ENCODE results near the gene MCU. TPM values are rescaled to one million over a fixed set of nuclear protein-coding genes. Genes with fewer than 3 reads are reported as not detected.

MCU gene
- polyA plus RNA-seq, 1 of the 3 experiments (the other 2 are of a cell fraction), result 20.6 TPM

- Histone ChIP-seq H3K79me2 (ENCODE audit: insufficient read depth) (no peaks in the 10 kb centered on the region), H3K4me2 (no peak overlapping the region), H3K27me3 (ENCODE audit: insufficient read depth) (no peaks in the 10 kb centered on the region), H3K9me2 (no peaks in the 10 kb centered on the region), H3K4me1 (ENCODE audit: control insufficient read depth in 1 of 2, insufficient read depth in 2 of 2, low read depth in 1 of 2, low read length in 1 of 2) (no peaks in the 10 kb centered on the region), H3K36me3 (replicated peaks in 1 of 2; ENCODE audit: control insufficient read depth in 1 of 2, insufficient read depth in 2 of 2, low read length in 1 of 2) (no peaks in the 10 kb centered on the region), H3K9ac (no peak overlapping the region), H3K4me3 (ENCODE audit: low read depth in 2 of 2, low read length in 1 of 2) (no peak overlapping the region), H4K20me1 (ENCODE audit: insufficient read depth) (no peaks in the 10 kb centered on the region), H3K9me3 (no peaks in the 10 kb centered on the region), H2AFZ (ENCODE audit: low read depth) (no peak overlapping the region), H3K27ac (ENCODE audit: low read depth in 2 of 2, low read length in 1 of 2) (no peak overlapping the region), H3F3A (replicated peaks; ENCODE audit: insufficient read depth) (no peaks in the 10 kb centered on the region)
- ChIA-PET POLR2A (no interaction called here), CTCF (no interaction called here)
- no peak for TF ChIP-seq FOXJ3 (CRISPR knock-in tag; IDR thresholded peaks at IDR 0.05)
- no peak for TF ChIP-seq POLR2AphosphoS5 (IDR thresholded peaks at IDR 0.05; ENCODE audit: low read depth, low read length)
- no peak for TF ChIP-seq EZH2phosphoT487 (IDR thresholded peaks at IDR 0.05; ENCODE audit: borderline replicate concordance, low read depth)
- TF ChIP-seq YY1 (IDR thresholded peaks at IDR 0.05; ENCODE audit: low read depth), result no peak
- TF ChIP-seq IRF3 (IDR thresholded peaks at IDR 0.05; ENCODE audit: low read depth, low read length), result no peak
- TF ChIP-seq MXI1 (IDR thresholded peaks at IDR 0.05; ENCODE audit: low read depth, low read length), result no peak
- TF ChIP-seq JUND (IDR thresholded peaks at IDR 0.05), result no peak
- no peak for DNase-seq
- WGBS (ENCODE audit: low lambda C conversion rate), result 83% methylated on average over 5 of the region's 5 CpGs
Measured at GRCh38 chr10:72658696-72659400, 33.1 kb upstream of the MCU start.

GRCh38 chr10:72659694-72660093 is 32.2 kb upstream of the MCU start:
- ChIA-PET CTCF (interaction anchor here (0.8 to 1.4 kb wide), 2 partner anchors 123 to 174 kb away, joined by 3 to 5 read pairs; no protein-coding TSS in a partner anchor), POLR2A (interaction anchor here (0.6 to 0.7 kb wide), 2 partner anchors 203 to 306 kb away, joined by 3 to 4 read pairs; no protein-coding TSS in a partner anchor)
- no peaks in the 10 kb centered on the region for H3K36me3 ChIP-seq (replicated peaks in 1 of 2; ENCODE audit: control insufficient read depth in 1 of 2, insufficient read depth in 2 of 2, low read length in 1 of 2)
- no peak for DNase-seq
- no peak for TF ChIP-seq POLR2AphosphoS5 (IDR thresholded peaks at IDR 0.05; ENCODE audit: low read depth, low read length)
- H3K4me1 ChIP-seq (ENCODE audit: control insufficient read depth in 1 of 2, insufficient read depth in 2 of 2, low read depth in 1 of 2, low read length in 1 of 2), result no peaks in the 10 kb centered on the region
- no peak overlapping the region for H3K4me3 ChIP-seq (ENCODE audit: low read depth in 2 of 2, low read length in 1 of 2)
- H3K27ac ChIP-seq (ENCODE audit: low read depth in 2 of 2, low read length in 1 of 2), result no peak overlapping the region
- H3K9ac ChIP-seq, result no peak overlapping the region
- H3K4me2 ChIP-seq, result no peak overlapping the region
- H2AFZ ChIP-seq (ENCODE audit: low read depth), result no peak overlapping the region
- H4K20me1 ChIP-seq (ENCODE audit: insufficient read depth), result no peaks in the 10 kb centered on the region
- no peaks in the 10 kb centered on the region for H3K9me3 ChIP-seq
- H3K79me2 ChIP-seq (ENCODE audit: insufficient read depth), result no peaks in the 10 kb centered on the region
- H3K27me3 ChIP-seq (ENCODE audit: insufficient read depth), result no peaks in the 10 kb centered on the region
- 89% methylated on average over 8 of the region's 8 CpGs for WGBS (ENCODE audit: low lambda C conversion rate)
- H3F3A ChIP-seq (replicated peaks; ENCODE audit: insufficient read depth), result no peaks in the 10 kb centered on the region
- no peaks in the 10 kb centered on the region for H3K9me2 ChIP-seq

DNA sequence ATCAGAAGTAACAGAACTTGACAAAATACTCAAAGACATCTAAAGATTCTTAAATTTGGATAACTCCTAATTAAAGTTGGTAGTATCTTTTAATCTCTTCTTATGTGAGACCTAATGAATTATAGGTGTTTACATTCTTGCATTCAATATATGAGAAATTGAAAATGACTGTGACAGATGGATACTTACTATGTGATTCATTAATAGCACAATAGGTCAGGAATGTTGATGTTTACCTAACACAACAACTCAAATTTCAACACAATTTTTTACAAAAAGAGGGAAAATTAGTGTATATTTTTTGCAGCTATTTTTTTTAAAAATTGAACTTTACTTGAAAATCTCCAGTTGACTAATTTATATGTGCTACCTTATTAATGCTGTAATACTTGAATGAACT is 31.7 kb upstream of the MCU start:
- Histone ChIP-seq H3K9ac (no peak overlapping the region), H3K9me2 (no peaks in the 10 kb centered on the region), H3K79me2 (ENCODE audit: insufficient read depth) (no peaks in the 10 kb centered on the region), H3K27me3 (ENCODE audit: insufficient read depth) (no peaks in the 10 kb centered on the region), H2AFZ (ENCODE audit: low read depth) (no peak overlapping the region), H3K36me3 (replicated peaks in 1 of 2; ENCODE audit: control insufficient read depth in 1 of 2, insufficient read depth in 2 of 2, low read length in 1 of 2) (no peaks in the 10 kb centered on the region), H3K4me2 (no peak overlapping the region), H3K4me3 (ENCODE audit: low read depth in 2 of 2, low read length in 1 of 2) (no peak overlapping the region), H3K4me1 (ENCODE audit: control insufficient read depth in 1 of 2, insufficient read depth in 2 of 2, low read depth in 1 of 2, low read length in 1 of 2) (no peaks in the 10 kb centered on the region), H3F3A (replicated peaks; ENCODE audit: insufficient read depth) (no peaks in the 10 kb centered on the region), H3K27ac (ENCODE audit: low read depth in 2 of 2, low read length in 1 of 2) (no peak overlapping the region), H3K9me3 (no peaks in the 10 kb centered on the region), H4K20me1 (ENCODE audit: insufficient read depth) (no peaks in the 10 kb centered on the region)
- DNase-seq, result no peak
- CTCF ChIA-PET, result interaction anchor here (0.8 to 1.4 kb wide), 2 partner anchors 122 to 174 kb away, joined by 3 to 5 read pairs; no protein-coding TSS in a partner anchor
- TF ChIP-seq NRF1 (IDR thresholded peaks at IDR 0.05; ENCODE audit: low read depth, low read length), result no peak
- POLR2A ChIA-PET, result interaction anchor here (0.6 to 0.7 kb wide), 2 partner anchors 203 to 307 kb away, joined by 3 to 4 read pairs; no protein-coding TSS in a partner anchor

Data from SK-N-SH (cell line).